D341Med (cell line): Measurements from ENCODE around the gene FRY.
A peak's percentile ranks its signal among the peaks of the same experiment; 100 is the strongest.

Experiments used
- DNase-seq: peaks from one replicate; pipeline ENCODE4 v3.0.0; 2012; ENCODE audit warnings: low spot score

FRY gene

DNA sequence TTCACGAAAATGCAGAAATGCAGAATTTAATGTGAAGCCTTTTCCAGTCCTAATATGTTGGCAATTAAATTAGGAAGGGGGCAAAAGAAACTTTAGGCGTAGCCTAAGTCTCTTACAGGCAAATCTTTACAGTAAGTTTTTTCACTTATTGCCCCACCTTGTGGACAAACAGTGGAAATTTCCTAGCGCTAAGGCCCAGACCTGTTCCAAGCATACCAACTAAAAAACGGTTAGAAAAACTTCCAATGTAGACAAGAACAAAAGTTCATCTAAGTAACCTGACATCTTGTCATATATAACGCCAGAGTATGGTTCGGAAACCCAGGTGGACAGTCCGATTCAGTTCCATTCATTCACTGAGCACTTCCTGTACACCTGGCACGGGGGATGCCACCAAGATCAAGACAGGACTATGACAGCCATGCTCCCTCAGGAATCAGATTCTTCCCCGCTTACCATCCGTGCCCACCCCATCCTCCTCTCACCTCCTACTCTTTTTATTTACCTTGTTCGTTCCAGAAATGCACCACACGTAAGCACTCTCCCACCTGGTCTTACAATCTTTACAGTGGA is 278.6 kb downstream of the FRY start:
- peak; percentile 47 for DNase-seq

- DNase-seq: no peak
These were observed 279.8 kb downstream of the FRY start for GRCh38 chr13:32311188-32311897.

DNA sequence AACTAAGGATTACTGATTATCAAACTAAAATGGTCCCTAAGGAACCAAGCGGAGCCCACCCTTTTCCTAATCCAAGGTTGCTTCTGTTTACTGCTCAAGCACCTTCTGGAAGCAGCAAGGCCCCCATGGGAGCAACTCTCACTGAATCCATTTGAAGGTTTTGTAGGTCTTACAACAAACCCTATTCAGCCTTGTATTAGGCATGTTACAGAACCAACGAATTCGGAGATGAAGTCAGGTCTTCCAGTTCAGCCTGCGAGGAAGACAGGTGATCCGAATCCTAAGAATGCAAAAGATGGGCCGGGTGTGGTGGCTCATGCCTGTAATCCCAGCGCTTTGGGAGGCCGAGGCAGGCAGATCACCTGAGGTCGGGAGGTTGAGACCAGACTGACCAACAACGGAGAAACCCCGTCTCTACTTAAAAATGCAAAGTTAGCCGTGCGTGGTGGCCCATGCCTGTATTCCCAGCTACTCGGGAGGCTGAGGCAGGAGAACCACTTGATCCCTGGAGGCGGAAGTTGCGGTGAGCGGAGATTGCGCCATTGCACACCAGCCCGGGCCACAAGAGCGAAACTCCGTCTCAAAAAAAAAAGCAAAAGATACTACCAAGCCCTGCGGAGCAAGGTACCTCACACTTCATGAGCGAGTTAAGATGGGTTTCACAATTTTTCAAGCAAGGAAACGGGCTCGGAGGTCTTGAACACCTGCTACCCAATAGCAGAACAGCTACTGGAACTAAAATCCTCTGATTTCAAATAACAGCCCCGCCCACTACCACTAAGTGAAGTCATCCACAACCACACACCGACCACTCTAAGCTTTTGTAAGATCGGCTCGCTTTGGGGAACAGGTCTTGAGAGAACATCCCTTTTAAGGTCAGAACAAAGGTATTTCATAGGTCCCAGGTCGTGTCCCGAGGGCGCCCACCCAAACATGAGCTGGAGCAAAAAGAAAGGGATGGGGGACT is 283.0 kb downstream of the FRY start:
- peak; percentile 55 for DNase-seq

DNA sequence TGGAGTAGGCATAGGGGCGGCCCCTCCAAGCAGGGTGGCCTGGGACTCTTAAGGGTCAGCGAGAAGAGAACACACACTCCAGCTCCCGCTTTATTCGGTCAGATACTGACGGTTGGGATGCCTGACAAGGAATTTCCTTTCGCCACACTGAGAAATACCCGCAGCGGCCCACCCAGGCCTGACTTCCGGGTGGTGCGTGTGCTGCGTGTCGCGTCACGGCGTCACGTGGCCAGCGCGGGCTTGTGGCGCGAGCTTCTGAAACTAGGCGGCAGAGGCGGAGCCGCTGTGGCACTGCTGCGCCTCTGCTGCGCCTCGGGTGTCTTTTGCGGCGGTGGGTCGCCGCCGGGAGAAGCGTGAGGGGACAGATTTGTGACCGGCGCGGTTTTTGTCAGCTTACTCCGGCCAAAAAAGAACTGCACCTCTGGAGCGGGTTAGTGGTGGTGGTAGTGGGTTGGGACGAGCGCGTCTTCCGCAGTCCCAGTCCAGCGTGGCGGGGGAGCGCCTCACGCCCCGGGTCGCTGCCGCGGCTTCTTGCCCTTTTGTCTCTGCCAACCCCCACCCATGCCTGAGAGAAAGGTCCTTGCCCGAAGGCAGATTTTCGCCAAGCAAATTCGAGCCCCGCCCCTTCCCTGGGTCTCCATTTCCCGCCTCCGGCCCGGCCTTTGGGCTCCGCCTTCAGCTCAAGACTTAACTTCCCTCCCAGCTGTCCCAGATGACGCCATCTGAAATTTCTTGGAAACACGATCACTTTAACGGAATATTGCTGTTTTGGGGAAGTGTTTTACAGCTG is 283.9 kb downstream of the FRY start, which contains the start of the genes BRCA2 and ZAR1L:
BRCA2 (plus strand) TSS at position 271 of the 790 bp plus-strand sequence. CDS start 953 bp downstream, outside the sequence.
ZAR1L (minus strand) TSS at position 126 of the 790 bp plus-strand sequence. CDS start 3,438 bp downstream, outside the sequence.
- peak; percentile 92 for DNase-seq

- no peak for DNase-seq
These were observed 284.4 kb downstream of the FRY start for GRCh38 chr13:32316028-32316339.

DNA sequence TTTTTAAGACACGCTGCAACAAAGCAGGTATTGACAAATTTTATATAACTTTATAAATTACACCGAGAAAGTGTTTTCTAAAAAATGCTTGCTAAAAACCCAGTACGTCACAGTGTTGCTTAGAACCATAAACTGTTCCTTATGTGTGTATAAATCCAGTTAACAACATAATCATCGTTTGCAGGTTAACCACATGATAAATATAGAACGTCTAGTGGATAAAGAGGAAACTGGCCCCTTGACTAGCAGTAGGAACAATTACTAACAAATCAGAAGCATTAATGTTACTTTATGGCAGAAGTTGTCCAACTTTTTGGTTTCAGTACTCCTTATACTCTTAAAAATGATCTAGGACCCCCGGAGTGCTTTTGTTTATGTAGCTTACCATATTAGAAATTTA is 284.9 kb downstream of the FRY start:
- DNase-seq: no peak

DNA sequence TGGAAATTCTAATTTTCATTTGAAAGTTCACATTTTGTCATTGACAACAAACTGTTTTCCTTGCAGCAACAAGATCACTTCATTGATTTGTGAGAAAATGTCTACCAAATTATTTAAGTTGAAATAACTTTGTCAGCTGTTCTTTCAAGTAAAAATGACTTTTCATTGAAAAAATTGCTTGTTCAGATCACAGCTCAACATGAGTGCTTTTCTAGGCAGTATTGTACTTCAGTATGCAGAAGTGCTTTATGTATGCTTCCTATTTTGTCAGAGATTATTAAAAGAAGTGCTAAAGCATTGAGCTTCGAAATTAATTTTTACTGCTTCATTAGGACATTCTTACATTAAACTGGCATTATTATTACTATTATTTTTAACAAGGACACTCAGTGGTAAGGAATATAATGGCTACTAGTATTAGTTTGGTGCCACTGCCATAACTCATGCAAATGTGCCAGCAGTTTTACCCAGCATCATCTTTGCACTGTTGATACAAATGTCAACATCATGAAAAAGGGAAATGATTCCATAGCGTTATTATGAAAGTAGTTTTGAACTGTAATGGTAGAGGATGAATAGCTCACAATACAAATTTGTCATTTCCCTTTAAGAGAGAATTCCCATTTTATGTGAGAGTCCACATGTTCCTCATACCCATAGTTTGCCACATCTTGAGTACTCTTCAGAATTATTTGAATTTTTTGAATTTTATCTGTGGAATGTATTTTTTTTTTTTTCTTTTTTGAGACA is 286.3 kb downstream of the FRY start:
- DNase-seq: no peak

- no peak for DNase-seq
These were observed 289.0 kb downstream of the FRY start for GRCh38 chr13:32320528-32320927.

GRCh38 chr13:32323912-32324311 is 292.3 kb downstream of the FRY start:
- DNase-seq: no peak

DNA sequence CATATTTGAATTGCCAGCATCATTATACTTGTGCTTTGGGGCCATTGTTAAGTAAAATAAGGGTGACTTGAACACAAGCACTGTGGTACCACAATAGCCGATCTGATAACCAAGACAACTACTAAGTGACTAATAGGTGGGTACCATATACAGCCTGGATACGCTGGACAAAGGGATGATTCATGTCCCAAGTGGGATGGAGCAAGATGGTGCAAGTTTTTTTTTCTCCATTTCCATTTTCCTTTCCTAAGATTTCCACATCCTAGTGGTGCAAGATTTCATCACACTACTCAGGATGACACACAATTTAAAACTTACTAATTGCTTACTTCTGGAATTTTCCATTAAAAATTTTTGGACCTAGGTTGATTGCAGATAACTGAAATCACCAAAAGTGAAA is 298.9 kb downstream of the FRY start:
- DNase-seq: no peak

DNA sequence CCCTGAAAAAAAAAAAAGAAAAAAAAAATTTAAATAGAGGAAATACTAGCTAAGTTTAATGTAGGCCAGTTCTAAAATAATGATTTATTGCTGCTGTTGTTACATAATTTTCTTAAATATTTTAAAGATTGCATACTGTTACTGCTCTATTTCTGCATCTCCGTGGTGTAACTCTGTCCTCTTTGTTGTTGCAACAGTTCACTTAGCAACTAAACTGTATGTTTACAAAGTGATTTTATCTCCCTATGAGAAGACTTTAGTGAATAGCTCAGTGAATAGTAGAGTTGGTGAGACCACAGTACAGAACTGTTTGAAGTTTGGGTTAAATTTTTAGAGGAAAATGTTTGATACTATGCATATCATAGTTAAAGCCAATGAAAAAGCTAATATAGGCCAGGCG is 303.1 kb downstream of the FRY start:
- DNase-seq: no peak

DNA sequence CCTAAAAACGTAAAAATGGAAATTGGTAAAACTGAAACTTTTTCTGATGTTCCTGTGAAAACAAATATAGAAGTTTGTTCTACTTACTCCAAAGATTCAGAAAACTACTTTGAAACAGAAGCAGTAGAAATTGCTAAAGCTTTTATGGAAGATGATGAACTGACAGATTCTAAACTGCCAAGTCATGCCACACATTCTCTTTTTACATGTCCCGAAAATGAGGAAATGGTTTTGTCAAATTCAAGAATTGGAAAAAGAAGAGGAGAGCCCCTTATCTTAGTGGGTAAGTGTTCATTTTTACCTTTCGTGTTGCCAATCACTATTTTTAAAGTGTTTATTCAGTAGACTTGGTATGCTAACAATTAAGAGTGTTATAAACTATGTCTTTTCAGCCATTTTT is 309.3 kb downstream of the FRY start:
- DNase-seq: no peak

- DNase-seq: no peak
These were observed 316.1 kb downstream of the FRY start for GRCh38 chr13:32347651-32348050.
